SK-N-SH (cell line): ENCODE measurements around the gene PARVB. TPM values are rescaled to one million over a fixed set of nuclear protein-coding genes. Genes with fewer than 3 reads are reported as not detected.

ENCODE experiments used
- CTCF ChIA-PET: fragments of 300-600, 350-600 bp; formaldehyde crosslinking; extraction: SDS; loops from one replicate; lab custom pipeline; 2021; lab: Yijun Ruan, JAX
- POLR2A ChIA-PET: fragments of 350-600 bp; sonication (Branson Sonifier 250); formaldehyde crosslinking; extraction: SDS; loops from one replicate; lab custom pipeline; 2020; ENCODE audit warnings: antibody characterized with exemption, inconsistent platforms; lab: Yijun Ruan, JAX
- DNase-seq: peaks from one replicate; pipeline ENCODE4 v3.0.0; 2012
- H2AFZ ChIP-seq: fragments of 200-600 bp; sonication (generic); 2 replicates; pipeline ENCODE4 v1.8.1; 2016; ENCODE audit warnings: antibody characterized with exemption, mild to moderate bottlenecking, low read depth
- H3F3A ChIP-seq: fragments of 200-600 bp; sonication (generic); replicated peaks from 2 replicates; pipeline ENCODE3; 2016; ENCODE audit warnings: antibody characterized with exemption, mild to moderate bottlenecking; ENCODE audit not compliant: insufficient read depth
- H3K27ac ChIP-seq, 2 experiments: fragments of 200-500 bp in 1 of 2; fragments of 200-600 bp in 1 of 2; sonication (Bioruptor generic) in 1 of 2; sonication (generic), shearing (Covaris generic) in 1 of 2; 2 replicates each; pipeline versions ENCODE4 v1.5.1 to v1.6.1; 2014 to 2016; ENCODE audit warnings: low read depth in 2 of 2, inconsistent platforms in 1 of 2, low read length in 1 of 2, mild to moderate bottlenecking in 1 of 2, mixed read lengths in 1 of 2
- H3K27me3 ChIP-seq: fragments of 200-600 bp; sonication (generic), shearing (Covaris generic); 2 replicates; pipeline ENCODE4 v1.6.1; 2016; ENCODE audit warnings: mixed run types; ENCODE audit not compliant: insufficient read depth
- H3K36me3 ChIP-seq, 2 experiments: fragments of 200-500 bp in 1 of 2; fragments of 200-600 bp in 1 of 2; sonication (Bioruptor generic) in 1 of 2; sonication (generic) in 1 of 2; replicated peaks in 1 of 2; 2 replicates each; pipeline versions ENCODE3 to v1.5.1; 2014 to 2016; ENCODE audit warnings: low read length in 1 of 2, mild to moderate bottlenecking in 1 of 2; ENCODE audit not compliant: insufficient read depth in 2 of 2, control insufficient read depth in 1 of 2
- H3K4me1 ChIP-seq, 2 experiments: fragments of 200-500 bp in 1 of 2; fragments of 200-600 bp in 1 of 2; sonication (Bioruptor generic) in 1 of 2; sonication (generic), shearing (Covaris generic) in 1 of 2; 2 replicates each; pipeline versions ENCODE4 v1.5.1 to v1.6.1; 2014 to 2016; ENCODE audit warnings: low read depth in 1 of 2, low read length in 1 of 2, mixed run types in 1 of 2; ENCODE audit not compliant: insufficient read depth in 2 of 2, control insufficient read depth in 1 of 2
- H3K4me2 ChIP-seq: fragments of 200-600 bp; sonication (generic), shearing (Covaris generic); 2 replicates; pipeline ENCODE4 v1.6.1; 2017; ENCODE audit warnings: mixed run types
- H3K4me3 ChIP-seq, 2 experiments: fragments of 200-500 bp in 1 of 2; fragments of 200-600 bp in 1 of 2; sonication (Bioruptor generic) in 1 of 2; sonication (generic), shearing (Covaris generic) in 1 of 2; 2 replicates each; pipeline versions ENCODE4 v1.5.1 to v1.8.1; 2014 to 2016; ENCODE audit warnings: low read depth in 2 of 2, inconsistent platforms in 1 of 2, low read length in 1 of 2, mild to moderate bottlenecking in 1 of 2, mixed read lengths in 1 of 2, moderate library complexity in 1 of 2
- H3K79me2 ChIP-seq: fragments of 200-600 bp; sonication (generic); 2 replicates; pipeline ENCODE4 v1.8.1; 2017; ENCODE audit warnings: mild to moderate bottlenecking; ENCODE audit not compliant: insufficient read depth
- H3K9ac ChIP-seq: fragments of 200-600 bp; sonication (generic); 2 replicates; pipeline ENCODE4 v1.6.1; 2017; ENCODE audit warnings: mixed run types
- H3K9me2 ChIP-seq: fragments of 200-600 bp; sonication (generic); 2 replicates; pipeline ENCODE4 v1.6.1; 2017; ENCODE audit warnings: mixed run types
- H3K9me3 ChIP-seq: fragments of 200-600 bp; sonication (generic); 2 replicates; pipeline ENCODE4 v1.6.1; 2017; ENCODE audit warnings: mixed run types, mild to moderate bottlenecking, moderate library complexity
- H4K20me1 ChIP-seq: fragments of 200-600 bp; sonication (generic); 2 replicates; pipeline ENCODE4 v1.6.1; 2017; ENCODE audit warnings: mild to moderate bottlenecking, mixed run types; ENCODE audit not compliant: insufficient read depth
- ELF1 ChIP-seq: IDR thresholded peaks from 2 replicates; pipeline ENCODE4 v1.4.0; 2012
- EZH2phosphoT487 ChIP-seq: fragments of 200-600 bp; sonication (generic); IDR thresholded peaks from 2 replicates; pipeline ENCODE4 v1.6.1; 2017; ENCODE audit warnings: low read depth, mixed run types, mild to moderate bottlenecking, antibody characterized with exemption, moderate library complexity, borderline replicate concordance
- FOSL2 ChIP-seq: IDR thresholded peaks from 2 replicates; pipeline ENCODE4 v1.4.0; 2012; ENCODE audit warnings: low read depth, mild to moderate bottlenecking, moderate library complexity, borderline replicate concordance
- FOXM1 ChIP-seq: IDR thresholded peaks from 2 replicates; pipeline ENCODE4 v1.4.0; 2012; ENCODE audit warnings: low read depth, mild to moderate bottlenecking
- GABPA ChIP-seq: IDR thresholded peaks from 2 replicates; pipeline ENCODE4 v1.4.0; 2012; ENCODE audit warnings: low read depth, mild to moderate bottlenecking
- GATA2 ChIP-seq: sonication (generic); formaldehyde crosslinking; IDR thresholded peaks from 2 replicates; pipeline ENCODE4 v1.5.0; 2020; ENCODE audit warnings: mild to moderate bottlenecking, missing genetic modification reagents
- IRF3 ChIP-seq: fragments of 150-350 bp; IDR thresholded peaks from 2 replicates; pipeline ENCODE4 v1.6.1; 2016; ENCODE audit warnings: mild to moderate bottlenecking, low read depth, low read length
- JUND ChIP-seq: IDR thresholded peaks from 2 replicates; pipeline ENCODE4 v1.4.0; 2012
- MAX ChIP-seq: IDR thresholded peaks from 2 replicates; pipeline ENCODE4 v1.4.0; 2012; ENCODE audit warnings: low read depth
- MEF2A ChIP-seq: IDR thresholded peaks from 2 replicates; pipeline ENCODE4 v1.4.0; 2012; ENCODE audit warnings: low read depth, borderline replicate concordance
- MXI1 ChIP-seq: IDR thresholded peaks from 2 replicates; pipeline ENCODE4 v1.6.1; 2012; ENCODE audit warnings: mild to moderate bottlenecking, low read depth, low read length, improper control_type of control experiment
- NRF1 ChIP-seq: IDR thresholded peaks from 2 replicates; pipeline ENCODE4 v1.6.1; 2012; ENCODE audit warnings: low read depth, mild to moderate bottlenecking, low read length
- POLR2AphosphoS5 ChIP-seq: IDR thresholded peaks from 2 replicates; pipeline ENCODE4 v1.6.1; 2012; ENCODE audit warnings: low read depth, low read length
- REST ChIP-seq: IDR thresholded peaks from 2 replicates; pipeline ENCODE4 v1.6.1; 2012; ENCODE audit warnings: mild to moderate bottlenecking, low read depth, low read length, moderate library complexity
- RFX5 ChIP-seq: IDR thresholded peaks from 2 replicates; pipeline ENCODE4 v1.6.1; 2012; ENCODE audit warnings: mild to moderate bottlenecking, improper control_type of control experiment, low read length
- RXRA ChIP-seq: IDR thresholded peaks from 2 replicates; pipeline ENCODE4 v1.4.0; 2012; ENCODE audit warnings: low read depth, mild to moderate bottlenecking, borderline replicate concordance
- SMC3 ChIP-seq: IDR thresholded peaks from 2 replicates; pipeline ENCODE4 v1.6.1; 2012; ENCODE audit warnings: low read depth, low read length, improper control_type of control experiment
- TAF1 ChIP-seq: IDR thresholded peaks from 2 replicates; pipeline ENCODE4 v1.6.1; 2012; ENCODE audit warnings: low read depth, mild to moderate bottlenecking, low read length, moderate library complexity, borderline replicate concordance
- USF1 ChIP-seq: IDR thresholded peaks from 2 replicates; pipeline ENCODE4 v1.4.0; 2012; ENCODE audit warnings: low read depth, borderline replicate concordance
- USF2 ChIP-seq: fragments of 150-350 bp; IDR thresholded peaks from 2 replicates; pipeline ENCODE4 v1.6.1; 2017; ENCODE audit warnings: antibody characterized with exemption, low read length, low read depth, borderline replicate concordance
- YY1 ChIP-seq: IDR thresholded peaks from 2 replicates; pipeline ENCODE4 v1.4.0; 2012; ENCODE audit warnings: low read depth, mild to moderate bottlenecking
- WGBS: methylation state at CpG from one replicate; pipeline ENCODE4 v1.1.6; 2017; ENCODE audit warnings: low lambda C conversion rate; 5-methylcytosine and 5-hydroxymethylcytosine counted together
- polyA plus RNA-seq, 3 experiments: library from polyadenylated mRNA; depleted of rRNA; stranded (reverse); fragments of >200 nt; gene quantifications; 2 replicates each; pipeline ENCODE4 v1.2.3, GENCODE V29; 2012

PARVB gene
- polyA plus RNA-seq, 1 of the 3 experiments (the other 2 are of a cell fraction): 87.8 TPM

GRCh38 chr22:44196731-44197131, 172.6 kb downstream of the PARVB start:
- Histone ChIP-seq H3K9me3 (no peaks in the 10 kb centered on the region), H3K4me3 (no peak overlapping the region), H3F3A (no peaks in the 10 kb centered on the region), H3K27ac (no peak overlapping the region), H4K20me1 (no peaks in the 10 kb centered on the region), H3K4me2 (no peak overlapping the region), H3K9ac (no peak overlapping the region), H2AFZ (no peak overlapping the region), H3K4me1 (peaks cover 0 to 29% of the 10 kb centered on the region in 2 experiments; a peak in 1 of 4 replicates), H3K9me2 (no peaks in the 10 kb centered on the region), H3K79me2 (no peaks in the 10 kb centered on the region), H3K27me3 (no peaks in the 10 kb centered on the region; the same call in 1 of the 2 replicates), H3K36me3 (no peaks in the 10 kb centered on the region)
- no peak for DNase-seq
- CTCF ChIA-PET: interaction anchor here (0.6 to 1.2 kb wide), 3 partner anchors 12 to 489 kb away, joined by 3 to 5 read pairs (median 3); no protein-coding TSS in a partner anchor
- 41% methylated on average over 7 of the region's 10 CpGs for WGBS
- POLR2A ChIA-PET: no interaction called here
- TF ChIP-seq RFX5 (no peak), ELF1 (no peak), GATA2 (CRISPR knock-in tag) (no peak), POLR2AphosphoS5 (no peak), MAX (no peak), FOSL2 (no peak), JUND (no peak), USF1 (no peak), MXI1 (no peak), IRF3 (no peak)

- 48% methylated on average over 2 of the region's 2 CpGs for whole genome bisulfite sequencing
- H3K9me3 ChIP-seq: no peaks in the 10 kb centered on the region
- no peaks in the 10 kb centered on the region for H3F3A ChIP-seq
- H4K20me1 ChIP-seq: no peaks in the 10 kb centered on the region
- H3K9ac ChIP-seq: no peak overlapping the region
- H3K9me2 ChIP-seq: no peaks in the 10 kb centered on the region
- CTCF ChIA-PET: interaction anchor here (0.6 to 1.2 kb wide), 3 partner anchors 11 to 488 kb away, joined by 3 to 5 read pairs (median 3); no protein-coding TSS in a partner anchor
- no peak for DNase-seq
- H3K36me3 ChIP-seq: no peaks in the 10 kb centered on the region
- H2AFZ ChIP-seq: no peak overlapping the region
- H3K4me1 ChIP-seq: peaks cover 0 to 33% of the 10 kb centered on the region in 2 experiments; a peak in 1 of 4 replicates
- no peak overlapping the region for H3K4me3 ChIP-seq
- H3K4me2 ChIP-seq: no peak overlapping the region
- no peaks in the 10 kb centered on the region; the same call in 1 of the 2 replicates for H3K27me3 ChIP-seq
- no peaks in the 10 kb centered on the region for H3K79me2 ChIP-seq
- no peak overlapping the region for H3K27ac ChIP-seq
- POLR2A ChIA-PET: no interaction called here
- no peak for TF ChIP-seq USF2
- TF ChIP-seq FOSL2: no peak
- TF ChIP-seq GABPA: no peak
- TF ChIP-seq EZH2phosphoT487: no peak
- no peak for TF ChIP-seq ELF1
- TF ChIP-seq TAF1: no peak
- TF ChIP-seq FOXM1: no peak
- TF ChIP-seq SMC3: no peak
- no peak for TF ChIP-seq REST
- no peak for TF ChIP-seq RXRA
- TF ChIP-seq NRF1: no peak
- no peak for TF ChIP-seq MEF2A
- TF ChIP-seq YY1: no peak
Measured at GRCh38 chr22:44197271-44197670, 173.2 kb downstream of the PARVB start.
